Neutrophil (primary cell): Measurements from ENCODE around the gene NCOA5.

Source experiments
- H3K27ac ChIP-seq: fragments of 200-600 bp; sonication (generic); 2 replicates; pipeline ENCODE4 v1.5.1; 2016; ENCODE audit warnings: mild to moderate bottlenecking, moderate library complexity
- H3K27me3 ChIP-seq: fragments of 200-600 bp; sonication (generic); 2 replicates; pipeline ENCODE4 v1.6.0; 2016; ENCODE audit warnings: mild to moderate bottlenecking
- H3K36me3 ChIP-seq: fragments of 200-600 bp; sonication (generic); 2 replicates; pipeline ENCODE4 v1.5.1; 2017
- H3K4me1 ChIP-seq, 2 experiments: fragments of 200-600 bp in 1 of 2; sonication (generic) in 1 of 2; 1 replicate in 1 of 2; 2 replicates in 1 of 2; pipeline versions ENCODE4 v1.5.1 to v1.6.1; 2013 to 2016; ENCODE audit warnings: low read depth in 1 of 2, low read length in 1 of 2, mild to moderate bottlenecking in 1 of 2, moderate library complexity in 1 of 2; ENCODE audit not compliant: control insufficient read depth in 1 of 2, insufficient read depth in 1 of 2
- H3K4me3 ChIP-seq, 2 experiments: fragments of 200-600 bp in 1 of 2; sonication (generic) in 1 of 2; 1 replicate in 1 of 2; 2 replicates in 1 of 2; pipeline ENCODE4 v1.5.1; 2013 to 2016; ENCODE audit warnings: low read depth in 1 of 2, low read length in 1 of 2, mild to moderate bottlenecking in 1 of 2, moderate library complexity in 1 of 2
- H3K9me3 ChIP-seq: fragments of 200-600 bp; sonication (generic); 2 replicates; pipeline ENCODE4 v1.5.1; 2016
- CTCF ChIP-seq: fragments of 200-600 bp; sonication (generic); IDR thresholded peaks from 2 replicates; pipeline ENCODE4 v1.5.1; 2016; ENCODE audit warnings: antibody characterized with exemption

NCOA5 gene

GRCh38 chr20:46128310-46129151 is 38.8 kb upstream of the NCOA5 start:
- H3K36me3 ChIP-seq = no peaks in the 10 kb centered on the region
- no peaks in the 10 kb centered on the region for H3K4me1 ChIP-seq
- H3K27ac ChIP-seq = no peak overlapping the region
- H3K4me3 ChIP-seq = no peak overlapping the region
- peaks cover 54% of the 10 kb centered on the region for H3K27me3 ChIP-seq
- no peaks in the 10 kb centered on the region for H3K9me3 ChIP-seq
- TF ChIP-seq CTCF = no peak

- TF ChIP-seq CTCF = no peak
- Histone ChIP-seq H3K9me3 (no peaks in the 10 kb centered on the region), H3K27me3 (peaks cover 46% of the 10 kb centered on the region), H3K4me1 (no peaks in the 10 kb centered on the region), H3K27ac (no peak overlapping the region), H3K4me3 (no peak overlapping the region), H3K36me3 (no peaks in the 10 kb centered on the region)
These were observed 37.7 kb upstream of the NCOA5 start for GRCh38 chr20:46127396-46128010.

- H3K4me3 ChIP-seq = no peak overlapping the region
- peaks cover 36% of the 10 kb centered on the region for H3K27me3 ChIP-seq
- H3K27ac ChIP-seq = no peak overlapping the region
- no peaks in the 10 kb centered on the region for H3K36me3 ChIP-seq
- no peaks in the 10 kb centered on the region for H3K9me3 ChIP-seq
- H3K4me1 ChIP-seq = no peaks in the 10 kb centered on the region
- no peak for TF ChIP-seq CTCF
These were observed 36.8 kb upstream of the NCOA5 start for GRCh38 chr20:46126440-46127056.

GRCh38 chr20:46123482-46124245 is 33.9 kb upstream of the NCOA5 start:
- no peak overlapping the region for H3K27ac ChIP-seq
- TF ChIP-seq CTCF = no peak
- no peaks in the 10 kb centered on the region for H3K4me1 ChIP-seq
- no peaks in the 10 kb centered on the region for H3K9me3 ChIP-seq
- H3K27me3 ChIP-seq = peaks cover 23% of the 10 kb centered on the region
- H3K4me3 ChIP-seq = no peak overlapping the region
- H3K36me3 ChIP-seq = no peaks in the 10 kb centered on the region
